K562 (cell line): ENCODE results near the gene ERCC2. TPM values are rescaled to one million over a fixed set of nuclear protein-coding genes. Genes with fewer than 3 reads are reported as not detected.

ENCODE experiments used
- ATF3 ChIP-seq, 2 experiments: fragments of 450-650 bp in 1 of 2; sonication (generic) in 1 of 2; formaldehyde crosslinking in 1 of 2; IDR thresholded peaks in 1 of 2; conservative IDR thresholded peaks in 1 of 2; 2 replicates each; pipeline versions ENCODE4 v1.6.1 to v1.8.1; 2016 to 2023; ENCODE audit warnings: mild to moderate bottlenecking in 2 of 2, moderate library complexity in 2 of 2, inconsistent platforms in 1 of 2, missing genetic modification reagents in 1 of 2
- CBFA2T3 ChIP-seq: fragments of 450-650 bp; IDR thresholded peaks from 2 replicates; pipeline ENCODE4 v1.6.1; 2017
- CHD1 ChIP-seq: fragments of 200-600 bp; sonication (generic); IDR thresholded peaks from one replicate; pipeline ENCODE4 v1.6.1; 2012; ENCODE audit warnings: mild to moderate bottlenecking, moderate library complexity, low read length, inconsistent platforms
- CREB3L1 ChIP-seq: fragments of 450-650 bp; IDR thresholded peaks from 2 replicates; pipeline ENCODE4 v1.6.1; 2014; ENCODE audit warnings: low read depth, mild to moderate bottlenecking, moderate library complexity, borderline replicate concordance
- DACH1 ChIP-seq: fragments of 450-650 bp; IDR thresholded peaks from 2 replicates; pipeline ENCODE4 v1.6.1; 2018; ENCODE audit not compliant: partially characterized antibody
- DDX20 ChIP-seq: fragments of 450-650 bp; IDR thresholded peaks from 2 replicates; pipeline ENCODE4 v1.6.1; 2016; ENCODE audit warnings: missing genetic modification characterization, low read depth, mild to moderate bottlenecking, missing compliant biosample characterization, moderate library complexity
- HMG20B ChIP-seq: fragments of 250-450 bp; sonication (Bioruptor Pico); IDR thresholded peaks from 2 replicates; pipeline ENCODE4 v1.5.0; 2021; ENCODE audit warnings: mild to moderate bottlenecking
- HMGXB4 ChIP-seq: sonication (generic); formaldehyde crosslinking; IDR thresholded peaks from 2 replicates; pipeline ENCODE4 v1.8.1; 2023; ENCODE audit warnings: mild to moderate bottlenecking, missing genetic modification reagents
- JUND ChIP-seq, 2 experiments: IDR thresholded peaks; 2 replicates in 1 of 2; 3 replicates in 1 of 2; pipeline ENCODE4 v1.6.1; 2011; ENCODE audit warnings: borderline replicate concordance in 2 of 2, low read depth in 2 of 2, low read length in 2 of 2, improper control_type of control experiment in 1 of 2, missing biosample characterization in 1 of 2, missing genetic modification characterization in 1 of 2, missing genetic modification reagents in 1 of 2
- MLX ChIP-seq, 2 experiments: fragments of 450-650 bp in 1 of 2; sonication (generic) in 1 of 2; formaldehyde crosslinking; conservative IDR thresholded peaks; 2 replicates each; pipeline versions ENCODE4 v1.4.0 to v1.8.1; 2020 to 2022; ENCODE audit warnings: mild to moderate bottlenecking in 1 of 2, missing genetic modification reagents in 1 of 2
- PHTF2 ChIP-seq: fragments of 250-450 bp; sonication (Bioruptor Pico); IDR thresholded peaks from 2 replicates; pipeline ENCODE4 v1.5.0; 2021; ENCODE audit warnings: mild to moderate bottlenecking
- ZNF140 ChIP-seq: fragments of 250-450 bp; sonication (Bioruptor Pico); IDR thresholded peaks from 2 replicates; pipeline ENCODE4 v1.8.0; 2021; ENCODE audit warnings: moderate library complexity, mild to moderate bottlenecking, inconsistent platforms
- ZNF165 ChIP-seq: fragments of 250-450 bp; sonication (Bioruptor Pico); IDR thresholded peaks from 2 replicates; pipeline ENCODE4 v1.4.0; 2020; ENCODE audit warnings: borderline replicate concordance
- ZNF174 ChIP-seq: fragments of 250-450 bp; sonication (Bioruptor Pico); IDR thresholded peaks from 2 replicates; pipeline ENCODE4 v1.4.0; 2020; ENCODE audit warnings: mild to moderate bottlenecking
- ZNF324 ChIP-seq: fragments of 250-450 bp; sonication (Bioruptor Pico); IDR thresholded peaks from 2 replicates; pipeline ENCODE4 v1.4.0; 2020; ENCODE audit warnings: mild to moderate bottlenecking
- ZZZ3 ChIP-seq: fragments of 450-650 bp; IDR thresholded peaks from 2 replicates; pipeline ENCODE4 v1.6.1; 2016; ENCODE audit warnings: antibody characterized with exemption, mild to moderate bottlenecking, moderate library complexity
- polyA plus RNA-seq, 8 experiments: library from polyadenylated mRNA; depleted of rRNA in 4 of 8; stranded (reverse) in 5 of 8; unstranded in 3 of 8; fragments of >200 nt; fragmentation: Nextera tagmentation in 2 of 8; fragmentation: Illumina TruSeq in 1 of 8; extraction: Ambion mirVana in 2 of 8; extraction: Trizol in 1 of 8; gene quantifications; 2 replicates each; pipeline versions ENCODE4 v1.2.1 to v1.2.3, GENCODE V29; 2011 to 2014; ENCODE audit warnings: inconsistent platforms in 1 of 8, missing spikeins in 1 of 8
- total RNA-seq, 7 experiments: library from RNA; depleted of rRNA in 6 of 7; stranded (reverse); fragments of >200 nt in 6 of 7; fragmentation: Illumina TruSeq in 2 of 7; extraction: Trizol in 2 of 7; gene quantifications; 2 replicates each; pipeline versions ENCODE4 v1.2.1 to v1.2.3, GENCODE V29; 2011 to 2021; ENCODE audit warnings: low replicate concordance in 1 of 7

Gene ERCC2
- total and polyA plus RNA-seq, 9 of the 15 experiments (the other 6 are each of a cell fraction or from before 2014, with no cell fraction given), result 2.2 to 55.9 (median 23.4) TPM

- TF ChIP-seq CREB3L1, result peak; percentile 24; the same call in 1 of the 2 replicates
- no peak for TF ChIP-seq PHTF2 (CRISPR knock-in tag)
- 0 out of 4 replicates have a peak, but pooled peaks of 1 of the 2 experiments have one; percentile 15 for TF ChIP-seq MLX (CRISPR knock-in tag; conservative IDR thresholded peaks at IDR 0.05)
- no peak for TF ChIP-seq HMGXB4
- TF ChIP-seq JUND (IDR thresholded peaks at IDR 0.05; ENCODE audit: borderline replicate concordance, low read depth, low read length), result peak; percentile 17
- peak; percentile 29; the same call in 1 of the 3 replicates for TF ChIP-seq JUND (tag; IDR thresholded peaks at IDR 0.05; ENCODE audit: borderline replicate concordance, low read depth, low read length)
- TF ChIP-seq ZNF165, result no peak
- no peak for TF ChIP-seq ZZZ3
- 0 out of 2 replicates have a peak, but pooled peaks have one; percentile 4 for TF ChIP-seq ATF3 (IDR thresholded peaks at IDR 0.05)
- no peak for TF ChIP-seq ATF3 (CRISPR knock-in tag; conservative IDR thresholded peaks at IDR 0.05)
- no peak for TF ChIP-seq ZNF174 (CRISPR knock-in tag)
- TF ChIP-seq HMG20B (CRISPR knock-in tag), result no peak
- no peak for TF ChIP-seq DDX20 (tag)
- TF ChIP-seq ZNF324 (CRISPR knock-in tag), result no peak
- peak; percentile 85 for TF ChIP-seq DACH1
- TF ChIP-seq CHD1, result no peak
- no peak for TF ChIP-seq ZNF140 (CRISPR knock-in tag)
- TF ChIP-seq CBFA2T3, result peak; percentile 66
Measured at GRCh38 chr19:45403781-45404556, 33.6 kb upstream of the ERCC2 start (continued).
